HT1080 (cell line): ENCODE measurements around the gene TMEM40. TPM values are rescaled to one million over a fixed set of nuclear protein-coding genes. Genes with fewer than 3 reads are reported as not detected.
"Not testable (repeated sequence)": the region's sequence is repeated elsewhere in the genome, so short reads cannot be mapped to it uniquely, and the experiment has no call there.

ENCODE experiments used
- DNase-seq: peaks from one replicate; pipeline ENCODE4 v3.0.0-alpha.2; 2015; ENCODE audit warnings: low read depth
- total RNA-seq: library from RNA; depleted of rRNA; stranded (reverse); fragments of >200 nt; shearing (Covaris generic); gene quantifications from 2 replicates; pipeline ENCODE4 v1.2.3, GENCODE V29; 2014

Gene TMEM40
- total RNA-seq, 1 experiment from 2014 or later: not detected

DNA sequence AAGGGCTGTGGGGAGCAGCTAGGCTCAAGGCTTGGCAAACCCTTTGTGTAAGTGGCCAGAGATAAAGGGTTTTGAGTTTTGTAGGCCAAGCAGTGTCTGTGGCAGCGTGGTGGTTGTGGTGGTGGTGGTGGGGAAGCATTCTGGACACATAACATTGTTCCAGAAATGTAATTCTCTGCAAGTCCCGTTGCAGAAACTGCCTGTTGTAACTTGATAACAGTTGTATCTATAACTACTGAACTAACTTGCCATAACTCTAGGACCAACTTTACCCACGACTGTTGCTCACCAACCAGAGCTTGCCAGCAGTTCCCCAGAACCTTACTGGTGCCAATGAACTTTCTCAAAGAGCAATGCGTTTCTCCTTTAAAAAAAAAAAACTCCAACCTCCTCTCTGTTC is 18.1 kb upstream of the TMEM40 start:
- no peak for DNase-seq

DNA sequence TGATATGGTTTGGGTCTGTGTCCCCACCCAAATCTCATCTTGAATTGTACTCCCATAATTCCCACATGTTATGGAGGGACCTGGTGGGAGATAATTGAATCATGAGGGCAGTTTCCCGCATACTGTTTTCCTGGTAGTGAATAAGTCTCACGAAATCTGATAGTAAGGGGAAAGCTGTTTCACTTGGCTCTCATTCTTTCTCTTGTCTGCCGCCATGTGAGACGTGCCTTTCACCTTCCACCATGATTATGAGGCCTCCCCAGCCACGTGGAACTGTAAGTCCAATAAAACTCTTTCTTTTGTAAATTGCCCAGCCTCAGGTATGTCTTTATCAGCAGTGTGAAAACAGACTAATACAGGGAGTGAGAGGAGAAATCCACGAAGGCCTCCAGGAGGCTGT is 16.9 kb upstream of the TMEM40 start:
- DNase-seq: not testable (repeated sequence)

DNA sequence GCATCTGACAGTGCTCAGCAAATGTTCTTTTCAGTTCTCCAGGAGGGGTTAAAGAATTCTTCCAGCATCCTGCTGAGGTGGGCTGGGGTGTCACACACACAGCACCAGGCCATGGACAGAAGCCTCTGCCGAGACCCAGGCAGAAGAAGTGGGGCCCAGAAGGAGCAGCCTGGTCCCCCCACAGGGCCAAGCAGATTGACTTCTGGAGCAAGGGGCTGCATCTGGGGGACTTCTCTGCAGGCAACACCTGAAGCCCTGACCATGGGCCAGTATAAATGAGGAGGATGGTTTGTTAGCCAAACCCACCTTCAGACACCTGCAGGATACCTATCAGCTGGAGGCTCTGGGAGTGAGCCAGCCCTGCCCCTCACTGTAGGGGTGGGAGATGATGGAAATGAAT is 16.2 kb upstream of the TMEM40 start:
- no peak for DNase-seq

DNA sequence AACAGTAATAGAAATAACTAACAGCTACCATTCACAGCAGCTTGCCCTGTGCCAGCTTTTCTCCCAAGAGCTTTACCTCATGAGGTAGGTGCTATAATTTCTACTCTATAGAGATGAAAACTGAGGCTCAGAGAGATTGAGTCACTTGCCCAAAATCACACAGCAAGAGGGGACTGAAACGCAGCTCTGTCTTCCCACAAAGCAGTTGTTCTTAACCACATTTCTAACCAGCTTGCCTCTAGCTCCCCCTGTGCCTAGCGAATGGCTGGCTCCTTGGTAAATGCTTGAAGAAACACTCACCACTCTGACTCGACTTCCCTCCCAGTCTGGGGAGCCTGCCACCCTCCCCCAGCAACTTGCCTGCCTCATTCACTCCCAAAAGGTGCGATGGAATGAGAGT is 15.6 kb upstream of the TMEM40 start:
- DNase-seq: no peak

DNA sequence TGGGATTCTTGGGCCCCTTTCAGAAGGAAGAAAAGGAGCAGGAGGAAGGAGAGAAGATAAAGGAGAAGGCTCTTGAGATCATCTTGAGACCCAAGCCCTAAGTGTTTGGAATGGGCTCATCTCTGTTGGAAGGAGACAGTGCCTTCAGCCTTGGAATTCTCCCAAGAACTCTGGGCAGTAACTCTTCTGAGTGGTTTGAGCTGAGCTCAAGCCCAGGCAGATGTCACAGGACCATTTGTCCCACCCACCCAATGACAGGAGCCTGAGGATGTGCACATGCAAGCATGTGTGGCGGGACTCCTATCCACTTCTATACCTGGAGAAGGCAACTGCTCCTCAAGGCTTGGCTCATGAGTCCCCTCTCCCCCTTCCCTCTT is 14.6 kb upstream of the TMEM40 start:
- DNase-seq: no peak

DNA sequence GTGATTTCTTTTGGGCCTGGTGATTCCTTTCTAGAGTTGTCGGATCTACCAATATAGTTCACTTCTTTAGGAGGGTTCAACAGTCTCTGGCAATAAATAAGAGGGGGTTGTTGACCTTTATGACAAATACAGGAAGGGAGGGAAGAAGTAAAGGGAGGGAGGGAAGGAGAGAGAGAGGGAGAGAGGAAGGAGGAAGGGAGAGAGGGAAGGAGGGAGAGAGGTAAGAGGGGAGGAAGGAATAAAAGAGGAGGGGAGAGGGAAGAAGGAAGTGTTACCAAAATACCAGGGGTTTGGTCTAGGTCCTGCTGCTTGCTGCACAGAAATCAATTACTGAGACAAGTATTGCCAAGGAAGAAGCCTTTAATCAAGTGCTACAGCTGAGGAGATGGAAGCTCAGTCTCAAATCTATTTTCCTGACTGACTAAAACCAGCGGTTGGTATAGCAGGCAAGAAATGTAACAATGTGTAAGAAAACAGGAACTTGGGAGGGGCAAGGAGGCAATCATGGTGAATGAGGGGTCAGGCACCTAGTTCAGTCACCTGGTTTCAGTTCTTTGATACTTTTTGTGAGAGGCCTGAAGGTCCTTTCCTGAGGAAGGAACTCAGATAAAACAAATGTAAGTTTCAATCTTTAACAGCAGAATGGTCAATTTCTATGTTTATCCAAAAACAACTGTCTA is 14.1 kb upstream of the TMEM40 start:
- DNase-seq: no peak

DNA sequence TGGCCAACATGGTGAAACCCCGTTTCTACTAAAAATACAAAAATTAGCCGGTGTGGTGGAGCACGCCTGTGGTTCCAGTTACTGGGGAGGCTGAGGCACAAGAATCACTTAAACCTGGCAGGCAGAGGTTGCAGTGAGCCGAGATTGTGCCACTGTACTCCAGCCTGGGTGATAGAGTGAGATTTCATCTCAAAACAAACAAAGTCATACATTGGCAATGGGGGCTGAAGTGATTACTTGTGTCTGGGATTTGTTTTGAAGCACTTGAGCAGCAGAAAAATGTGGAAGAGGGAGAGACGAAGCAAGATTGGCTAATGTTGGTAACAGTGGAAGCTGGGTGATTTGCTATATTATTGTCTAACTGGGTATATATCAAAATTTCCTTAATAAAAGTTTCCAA is 13.4 kb upstream of the TMEM40 start:
- no peak for DNase-seq

DNA sequence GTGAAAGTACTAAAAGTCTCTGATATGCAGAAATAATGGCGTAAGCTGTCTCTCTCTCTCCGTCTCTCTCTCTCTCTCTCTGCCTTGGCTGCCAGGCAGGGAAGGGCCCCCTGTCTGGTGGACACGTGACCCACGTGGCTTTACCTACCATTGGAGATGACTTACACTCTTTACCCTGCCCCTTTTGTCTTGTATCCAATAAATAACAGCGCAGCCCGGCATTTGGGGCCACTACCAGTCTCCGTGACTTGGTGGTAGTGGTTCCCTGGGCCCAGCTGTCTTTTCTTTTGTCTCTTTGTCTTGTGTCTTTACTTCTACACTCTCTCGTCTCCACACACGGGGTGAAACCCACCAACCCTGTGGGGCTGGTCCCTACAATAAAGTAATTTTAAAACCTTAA is 12.2 kb upstream of the TMEM40 start:
- no peak for DNase-seq

DNA sequence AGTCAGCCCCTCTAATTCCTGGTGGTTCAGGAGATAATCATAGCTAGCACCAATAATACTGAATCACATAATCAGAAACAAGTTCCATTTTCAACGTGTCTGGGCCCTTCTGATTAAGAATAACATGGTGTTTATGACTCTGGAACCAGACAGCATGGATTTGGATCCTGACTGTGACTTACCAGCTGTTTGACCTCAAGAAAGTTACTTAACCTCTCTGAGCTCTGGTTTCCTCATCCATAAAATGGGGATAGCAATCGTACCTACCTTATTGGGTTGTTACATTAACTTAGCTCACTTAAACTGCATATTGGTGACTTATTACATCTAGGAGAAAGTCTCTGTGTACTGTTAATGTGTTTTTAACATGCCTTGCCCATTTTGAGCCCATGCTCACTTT is 10.7 kb upstream of the TMEM40 start:
- no peak for DNase-seq

DNA sequence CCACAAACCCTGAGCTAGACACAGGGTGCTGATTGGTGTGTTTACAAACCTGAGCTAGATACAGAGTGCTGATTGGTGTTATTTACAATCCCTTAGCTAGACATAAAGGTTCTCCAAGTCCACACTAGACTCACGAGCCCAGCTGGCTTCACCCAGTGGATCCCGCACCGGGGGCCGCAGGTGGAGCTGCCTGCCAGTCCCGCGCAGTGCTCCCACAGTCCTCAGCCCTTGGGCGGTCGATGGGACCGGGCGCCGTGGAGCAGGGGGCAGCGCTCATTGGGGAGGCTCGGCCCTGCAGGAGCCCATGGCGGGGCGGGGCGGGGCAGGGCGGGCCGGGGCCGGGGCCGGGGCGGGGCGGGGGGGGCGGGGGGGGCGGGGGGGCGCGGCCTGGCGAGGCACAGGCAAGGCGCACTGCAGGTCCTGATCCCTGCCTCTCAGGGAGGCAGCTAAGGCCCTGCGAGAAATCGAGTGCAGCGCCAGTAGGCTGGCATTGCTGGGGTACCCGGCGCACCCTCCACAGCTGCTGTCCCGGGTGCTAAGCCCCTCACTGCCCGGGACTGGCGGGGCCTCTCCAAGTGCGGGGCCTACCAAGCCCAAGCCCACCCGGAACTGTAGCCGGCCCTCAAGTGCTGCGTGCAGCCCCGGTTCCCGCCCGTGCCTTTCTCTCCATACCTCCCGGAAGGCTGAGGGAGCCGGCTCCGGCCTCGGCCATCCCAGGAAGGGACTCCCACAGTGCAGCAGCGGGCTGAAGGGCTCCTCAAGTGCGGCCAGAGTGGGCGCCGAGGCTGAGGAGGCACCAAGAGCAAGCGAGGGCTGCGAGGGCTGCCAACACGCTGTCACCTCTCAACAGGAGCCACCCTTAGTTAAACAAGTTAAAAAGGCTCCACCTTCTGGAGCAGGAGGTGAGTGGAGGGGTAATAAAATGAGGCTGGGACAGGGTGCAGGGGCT is 9.8 kb upstream of the TMEM40 start:
- no peak for DNase-seq

DNA sequence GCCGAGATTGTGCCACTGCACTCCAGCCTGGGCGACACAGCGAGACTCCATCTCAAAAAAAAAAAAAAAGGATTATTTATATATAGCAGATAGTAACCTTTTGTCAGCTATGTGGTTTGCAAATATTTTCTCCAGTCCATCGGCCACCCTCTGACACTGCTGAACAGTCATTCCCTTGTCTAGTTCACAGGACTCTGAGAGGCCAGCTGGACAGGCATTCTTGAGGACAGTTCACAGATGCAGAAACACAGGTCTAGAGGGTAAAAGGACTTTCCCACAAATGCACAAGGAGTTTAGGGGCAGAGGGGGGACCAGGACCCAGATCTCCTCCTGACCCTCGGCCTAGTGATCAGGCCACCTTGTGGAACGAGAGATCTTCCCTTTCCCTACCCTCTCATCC is 7.5 kb upstream of the TMEM40 start:
- DNase-seq: no peak

DNA sequence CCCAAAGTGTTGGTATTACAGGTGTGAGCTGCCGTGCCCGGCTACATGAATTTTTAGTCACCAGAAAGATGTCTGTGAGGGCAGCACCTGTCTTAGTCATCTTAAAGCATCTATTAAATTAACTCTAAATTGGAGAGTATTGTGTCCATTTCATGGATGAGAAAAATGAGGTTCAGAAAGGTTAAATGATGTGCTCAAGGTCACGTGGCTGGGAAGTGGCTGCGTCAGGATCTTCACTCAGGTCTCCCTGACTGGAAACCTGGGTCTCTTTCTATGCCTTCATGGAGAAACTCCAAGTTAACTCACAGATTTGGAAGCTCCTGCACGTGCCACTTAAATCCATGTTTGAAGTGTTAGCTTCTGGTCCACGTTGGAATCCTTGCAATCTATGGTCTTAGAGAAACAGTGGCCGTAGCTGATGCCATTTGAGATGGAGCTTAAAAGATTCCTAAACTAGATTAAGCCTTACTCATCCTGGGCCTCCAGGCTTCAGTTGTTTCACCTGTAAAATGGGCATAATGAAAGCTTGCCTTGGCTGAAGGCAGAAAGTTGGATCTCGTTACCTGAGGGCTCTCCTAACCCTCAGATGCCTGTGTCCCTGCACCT is 5.2 kb upstream of the TMEM40 start:
- no peak for DNase-seq

DNA sequence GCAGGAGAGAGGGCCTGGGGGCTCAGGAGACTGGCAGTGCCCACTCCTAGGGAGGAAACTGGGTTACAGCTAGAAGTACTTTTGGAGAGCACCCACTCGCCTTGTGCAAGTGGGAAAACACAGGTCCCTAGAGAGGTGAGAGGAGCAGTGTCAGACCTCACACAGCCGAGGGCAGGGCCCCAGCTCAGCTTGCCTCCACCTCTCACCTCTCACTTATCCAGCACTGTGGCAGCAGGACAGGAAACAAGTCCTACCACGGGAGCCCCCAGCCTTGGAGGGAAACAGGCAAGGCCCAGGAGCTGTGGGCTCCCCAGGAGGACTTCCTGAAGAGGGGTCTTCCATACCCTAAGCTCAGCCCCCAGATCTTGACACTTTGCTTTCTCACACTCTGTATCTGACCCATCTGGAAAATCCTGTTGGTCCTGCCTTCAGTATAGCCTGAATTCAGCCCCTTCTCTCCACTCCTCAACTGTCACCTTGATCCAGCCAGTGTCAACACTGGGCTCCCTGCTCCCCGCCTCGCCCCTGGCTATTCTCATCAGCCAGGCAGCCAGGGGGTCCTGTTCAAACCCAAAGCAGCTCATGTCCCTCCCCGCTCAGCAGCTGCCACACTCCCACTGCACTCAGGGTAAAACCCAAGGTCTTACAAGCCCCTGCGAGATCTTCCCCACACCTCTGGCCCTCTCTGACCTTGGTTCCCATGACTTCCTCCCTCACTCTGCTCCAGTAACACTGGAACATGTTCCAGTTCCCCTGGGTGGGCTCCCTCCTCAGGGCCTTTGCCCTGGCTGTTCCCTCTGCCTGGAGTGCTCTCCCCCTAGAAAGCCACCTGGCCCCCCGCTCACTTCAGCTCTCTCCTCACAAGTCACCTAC is 870 bp upstream of the TMEM40 start:
- DNase-seq: no peak

DNA sequence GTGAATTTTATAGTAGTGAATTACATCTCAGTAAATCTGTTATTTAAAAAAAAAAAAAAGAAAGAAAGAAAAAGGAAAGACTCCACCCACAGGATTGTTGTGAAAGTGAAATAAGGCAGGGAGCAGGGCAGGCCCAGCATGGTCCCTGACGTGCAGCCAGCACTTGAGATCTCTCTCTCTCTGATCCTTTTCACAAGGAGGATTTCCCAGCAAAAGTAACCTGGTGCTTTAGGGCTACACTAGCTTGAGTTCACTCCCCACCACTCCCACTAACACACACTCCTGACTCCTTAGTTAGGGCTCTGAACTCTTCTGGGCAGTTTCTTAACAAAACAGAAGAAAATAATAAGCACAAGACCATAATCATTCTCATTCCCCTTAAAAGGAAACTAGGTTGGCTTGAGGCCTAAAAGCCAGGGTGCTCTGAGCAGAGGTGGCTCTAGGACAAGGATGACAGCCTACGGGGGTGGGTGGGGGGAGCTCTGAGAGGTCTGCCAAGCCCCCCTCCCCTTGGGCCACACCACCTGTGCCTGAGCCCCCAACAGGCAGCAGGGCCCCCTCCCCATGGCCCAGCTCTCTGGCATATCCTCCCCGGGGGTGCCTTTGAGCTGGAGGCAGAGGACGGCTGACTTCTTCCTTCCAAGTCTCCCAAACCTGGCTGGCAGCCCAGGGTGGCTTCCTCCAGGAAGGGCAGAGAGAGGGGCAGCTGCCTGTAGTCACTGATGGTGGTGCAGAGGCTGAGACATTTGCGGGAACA is 856 bp downstream of the TMEM40 start:
- no peak for DNase-seq

DNA sequence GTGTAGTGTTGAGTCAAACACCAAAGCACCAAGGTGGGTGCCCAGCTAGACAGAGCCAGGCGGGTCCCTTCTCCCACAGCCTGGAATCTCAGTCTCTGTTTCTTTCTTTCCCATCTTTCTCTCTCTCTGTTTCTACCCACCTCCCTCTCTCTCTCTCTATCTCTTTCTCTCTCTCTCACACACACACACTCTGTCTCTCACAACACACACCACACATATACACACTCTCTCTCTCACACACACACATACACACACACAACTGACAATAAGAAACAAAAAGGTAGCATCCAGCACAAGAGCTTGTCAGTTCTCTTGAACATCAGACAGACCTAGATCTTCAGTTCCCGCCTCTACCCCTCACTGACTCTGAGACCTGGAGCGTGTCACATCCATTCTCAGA is 2.4 kb downstream of the TMEM40 start:
- no peak for DNase-seq

DNA sequence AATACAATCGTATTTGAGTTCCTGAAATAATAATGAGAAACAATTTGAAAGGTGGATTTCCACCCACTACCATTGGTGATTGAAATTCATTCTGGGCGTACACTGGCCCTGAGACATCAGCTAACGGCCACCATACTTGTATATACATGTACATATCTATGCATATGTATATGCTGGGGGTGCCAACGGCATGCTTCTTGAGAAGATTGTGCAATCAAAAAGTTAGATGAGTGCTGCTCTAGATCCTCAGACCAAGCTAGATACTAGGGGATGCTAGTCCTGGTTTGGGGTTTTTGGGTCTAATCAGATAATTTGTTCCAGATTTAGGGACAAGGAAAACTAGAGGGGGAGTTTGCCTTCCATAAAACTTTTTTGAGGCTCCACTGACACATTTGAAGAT is 2.9 kb downstream of the TMEM40 start:
- no peak for DNase-seq

DNA sequence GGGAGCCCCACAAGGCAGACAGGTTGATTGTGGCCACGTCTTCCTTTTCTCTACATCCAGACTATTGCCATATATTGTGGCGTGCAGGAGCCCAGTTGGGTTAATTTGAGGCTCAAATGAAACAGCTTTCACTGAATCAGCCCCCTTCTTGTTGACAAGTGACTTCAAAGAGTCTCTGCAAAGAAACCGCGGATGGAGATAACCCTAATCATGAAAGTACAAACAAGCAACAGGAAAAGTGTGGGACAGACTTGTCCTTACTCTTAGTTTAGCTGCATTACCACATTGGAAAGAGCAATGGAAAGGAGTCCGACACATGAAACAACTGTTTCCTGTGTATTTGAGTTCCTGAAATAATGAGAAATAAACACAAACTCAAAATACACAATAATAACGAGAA is 3.3 kb downstream of the TMEM40 start:
- no peak for DNase-seq

DNA sequence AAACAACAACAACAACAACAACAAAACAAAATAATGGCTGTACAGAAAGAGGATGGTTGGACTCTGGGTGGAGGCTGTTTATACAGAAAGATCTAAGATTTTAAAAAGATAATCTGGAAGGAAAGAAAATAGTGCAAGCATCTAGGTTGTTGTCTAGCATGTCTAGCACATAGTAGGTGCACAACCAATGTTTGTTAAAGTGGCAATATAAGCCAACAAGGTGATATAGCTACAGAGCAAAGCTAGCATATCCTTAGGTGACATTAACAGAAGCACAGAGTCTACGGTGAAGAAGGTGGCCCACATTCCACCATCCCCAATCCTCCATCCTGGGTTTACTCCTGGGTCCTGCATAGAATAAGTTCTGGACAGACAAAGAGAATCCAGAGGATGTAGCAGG is 4.7 kb downstream of the TMEM40 start:
- no peak for DNase-seq

DNA sequence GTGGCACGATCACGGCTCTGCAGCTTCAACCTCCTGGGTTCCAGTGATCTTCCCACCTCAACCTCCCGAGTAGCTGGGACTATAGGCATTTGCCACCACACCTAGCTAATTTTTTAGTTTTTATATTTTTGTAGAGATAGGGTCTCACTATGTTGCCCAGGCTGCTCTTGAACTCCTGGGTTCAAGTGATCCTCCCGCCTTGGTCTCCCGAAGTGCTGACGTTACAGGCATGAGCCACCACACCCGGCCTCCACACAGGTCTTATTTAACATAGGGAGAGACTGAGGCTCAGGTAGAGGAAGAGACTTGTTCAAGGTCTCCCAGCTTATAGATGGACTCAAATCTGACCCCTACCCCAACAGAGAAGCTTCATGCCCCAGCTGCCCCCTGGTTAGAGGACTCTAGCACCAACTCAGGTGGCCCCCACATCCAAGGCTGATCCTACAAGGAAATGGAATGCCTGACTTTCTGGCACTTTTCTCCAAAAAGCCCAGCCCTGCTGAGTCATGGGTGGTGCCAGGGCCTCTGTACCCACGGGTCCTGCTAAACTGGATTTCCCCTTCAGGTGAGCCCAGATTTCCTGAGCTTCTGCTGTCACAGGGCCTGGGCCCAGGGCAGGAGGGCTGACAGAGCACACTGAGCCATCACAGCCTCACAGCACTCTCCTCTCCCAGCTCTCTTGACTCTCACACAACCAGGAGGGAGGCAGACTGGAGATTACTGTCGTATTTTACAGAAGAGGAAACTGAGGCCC is 5.6 kb downstream of the TMEM40 start:
- DNase-seq: no peak

DNA sequence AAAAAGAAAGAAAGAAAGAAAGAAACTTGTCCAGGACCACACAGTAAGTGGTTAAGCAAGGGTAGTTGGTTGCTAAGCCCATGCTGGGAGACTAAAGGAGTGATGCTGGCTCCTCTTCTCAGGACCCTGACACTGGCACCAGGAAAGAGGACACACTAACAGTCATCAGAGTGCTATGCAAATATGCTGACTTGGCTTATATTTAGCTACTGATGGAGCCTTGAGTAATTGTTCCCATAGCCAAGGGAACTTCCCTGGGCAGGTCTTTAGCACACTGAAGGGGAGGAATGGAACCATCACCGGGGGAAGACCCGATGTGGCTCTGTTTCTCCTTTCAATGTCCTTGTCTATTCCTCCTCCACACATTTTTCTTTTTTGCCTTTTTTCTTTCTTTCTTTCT is 6.2 kb downstream of the TMEM40 start:
- no peak for DNase-seq
